ENCODE data around the gene CLDN15.

DNA sequence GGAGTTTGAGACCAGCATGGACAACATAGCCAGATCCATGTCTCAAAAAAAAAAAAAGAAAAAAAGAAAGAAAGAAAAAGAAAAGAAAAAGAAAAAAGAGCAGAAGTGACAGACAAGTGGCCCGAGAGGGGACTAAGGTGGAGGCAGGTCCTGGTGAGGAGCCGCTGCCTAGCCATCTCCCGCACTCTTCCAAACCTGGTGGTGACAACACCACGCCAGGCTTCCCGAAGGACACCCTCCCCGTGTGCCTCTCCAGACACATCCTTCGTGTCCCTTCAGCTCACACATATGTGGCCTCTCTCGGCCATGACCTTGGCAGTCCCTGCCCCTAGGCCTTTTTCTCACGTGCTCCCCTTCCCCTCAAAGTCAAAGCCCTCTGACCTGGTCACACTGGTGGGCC lies 47.6 kb upstream of the CLDN15 start:
- no peak for TF ChIP-seq POLR2A (IDR thresholded peaks at IDR 0.05; ENCODE audit: low read depth, low read length)
- no peak for TF ChIP-seq POLR2AphosphoS5 (IDR thresholded peaks at IDR 0.05; ENCODE audit: low read depth, low read length)
- no peak for TF ChIP-seq TAF1 (IDR thresholded peaks at IDR 0.05; ENCODE audit: low read depth, low read length)
- TF ChIP-seq PAX5 (IDR thresholded peaks at IDR 0.05; ENCODE audit: insufficient read depth, low read length, severe bottlenecking): no peak
- no peak for TF ChIP-seq POU2F2 (IDR thresholded peaks at IDR 0.05; ENCODE audit: low read depth, low read length)
